Left ventricle myocardium inferior (tissue), 1 donor: Measurements from ENCODE around the gene GRIK1. TPM values are rescaled to one million over a fixed set of nuclear protein-coding genes. Genes with fewer than 3 reads are reported as not detected.

Experiments
- DNase-seq: peaks from one replicate; pipeline ENCODE4 v3.0.0-alpha.2; 2020
- H3K27ac ChIP-seq: fragments of 200-600 bp; replicated peaks from 2 replicates; pipeline ENCODE4 v1.8.0; 2021
- H3K27me3 ChIP-seq: fragments of 200-600 bp; 2 replicates; pipeline ENCODE4 v1.8.0; 2021; ENCODE audit warnings: low read depth
- H3K36me3 ChIP-seq: fragments of 200-600 bp; 2 replicates; pipeline ENCODE4 v1.8.0; 2021
- H3K4me1 ChIP-seq: fragments of 200-600 bp; 2 replicates; pipeline ENCODE4 v1.8.0; 2021
- H3K4me3 ChIP-seq: fragments of 200-600 bp; 2 replicates; pipeline ENCODE4 v1.8.0; 2021; ENCODE audit warnings: mild to moderate bottlenecking, moderate library complexity
- H3K9me3 ChIP-seq: fragments of 200-600 bp; replicated peaks from 2 replicates; pipeline ENCODE4 v1.8.0; 2021
- CTCF ChIP-seq: fragments of 200-600 bp; IDR thresholded peaks from 2 replicates; pipeline ENCODE4 v1.8.0; 2021; ENCODE audit warnings: antibody characterized with exemption, mild to moderate bottlenecking, borderline replicate concordance
- intact Hi-C: fragments of 100-400 bp; cut with micrococcal nuclease; formaldehyde crosslinking; loops from one replicate; pipeline ENCODE4 v1.11.0; 2022
- total RNA-seq: library from RNA; stranded (reverse); fragmentation: NEBNext Ultra II Directional; extraction: Animal tissue kit (Norgen Biotek cat#: 25700); gene quantifications from one replicate; pipeline ENCODE4 v1.2.1, GENCODE V29; 2021
- donor health status: DM: no; HTN: yes; CAD: no; lungs with severe emphysema.

Gene GRIK1
- total RNA-seq, 1 donor from 2014 or later: not detected

- intact Hi-C loops: no loop called here
Measured at GRCh38 chr21:29640080-29640508, 299.7 kb downstream of the GRIK1 start.

GRCh38 chr21:29639366-29640079 lies 300.3 kb downstream of the GRIK1 start:
- no peaks in the 10 kb centered on the region for H3K4me1 ChIP-seq
- no peaks in the 10 kb centered on the region for H3K36me3 ChIP-seq
- H3K4me3 ChIP-seq: no peak overlapping the region
- H3K27ac ChIP-seq: no peak overlapping the region
- no peak for DNase-seq
- no peak for TF ChIP-seq CTCF
- intact Hi-C loops: no loop called here
- no peaks in the 10 kb centered on the region for H3K9me3 ChIP-seq
- H3K27me3 ChIP-seq: no peaks in the 10 kb centered on the region

More at GRCh38 chr21:29640080-29640508, 299.7 kb downstream of the GRIK1 start:
- no peaks in the 10 kb centered on the region for H3K4me1 ChIP-seq
- no peaks in the 10 kb centered on the region for H3K36me3 ChIP-seq
- H3K4me3 ChIP-seq: no peak overlapping the region
- no peak for DNase-seq
- H3K9me3 ChIP-seq: no peaks in the 10 kb centered on the region
- TF ChIP-seq CTCF: no peak
- H3K27me3 ChIP-seq: no peaks in the 10 kb centered on the region
- no peak overlapping the region for H3K27ac ChIP-seq

DNA sequence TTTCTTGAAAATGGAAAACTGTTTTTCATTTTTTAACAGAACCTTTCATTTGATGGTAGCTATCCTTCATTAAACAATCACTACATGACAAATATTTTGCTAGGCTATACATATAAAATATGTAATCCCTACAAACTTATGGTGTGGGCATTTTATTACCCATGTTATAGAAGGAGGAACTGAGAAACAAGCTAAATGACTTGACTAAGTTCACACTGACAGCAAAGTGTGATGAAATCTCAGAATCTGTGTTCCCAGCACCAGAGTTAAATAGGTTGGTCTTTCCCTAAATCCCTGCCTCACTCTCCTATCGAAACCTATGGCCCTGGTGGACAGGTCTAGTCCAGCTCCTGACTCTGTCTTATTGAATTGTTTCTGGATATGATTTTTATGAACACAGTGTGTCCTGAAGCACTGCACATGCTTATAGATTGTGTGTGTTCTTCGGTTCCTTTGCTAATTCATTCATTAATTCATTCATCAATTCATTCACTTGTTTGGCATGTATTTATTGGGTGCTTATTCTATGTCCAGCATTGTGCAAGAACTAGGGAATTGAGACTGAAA lies 301.0 kb downstream of the GRIK1 start:
- no peak overlapping the region for H3K4me3 ChIP-seq
- H3K36me3 ChIP-seq: no peaks in the 10 kb centered on the region
- TF ChIP-seq CTCF: no peak
- H3K27ac ChIP-seq: no peak overlapping the region
- no peak for DNase-seq
- H3K9me3 ChIP-seq: no peaks in the 10 kb centered on the region
- H3K4me1 ChIP-seq: no peaks in the 10 kb centered on the region
- intact Hi-C loops: no loop called here
- no peaks in the 10 kb centered on the region for H3K27me3 ChIP-seq

DNA sequence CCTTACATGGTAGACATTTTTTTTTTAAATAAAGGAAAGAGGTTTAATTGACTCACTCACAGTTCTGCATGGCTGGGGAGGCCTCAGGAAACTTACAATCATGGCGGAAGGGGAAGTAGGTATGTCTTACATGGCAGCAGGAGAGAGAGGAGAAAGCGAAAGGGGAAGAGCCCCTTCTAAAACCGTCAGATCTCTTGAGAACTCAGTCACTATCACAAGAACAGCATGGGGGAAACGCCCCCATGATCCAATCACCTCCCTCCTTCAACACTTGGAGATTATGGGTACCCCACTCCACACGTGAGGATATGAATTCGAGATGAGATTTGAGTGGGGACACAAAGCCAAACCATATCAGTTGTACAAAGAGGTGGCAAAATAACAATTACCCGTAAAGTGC lies 301.7 kb downstream of the GRIK1 start:
- Histone ChIP-seq H3K4me1 (no peaks in the 10 kb centered on the region), H3K36me3 (no peaks in the 10 kb centered on the region), H3K9me3 (no peaks in the 10 kb centered on the region), H3K27me3 (no peaks in the 10 kb centered on the region), H3K27ac (no peak overlapping the region), H3K4me3 (no peak overlapping the region)
- no peak for DNase-seq
- intact Hi-C loops: no loop called here
- no peak for TF ChIP-seq CTCF

DNA sequence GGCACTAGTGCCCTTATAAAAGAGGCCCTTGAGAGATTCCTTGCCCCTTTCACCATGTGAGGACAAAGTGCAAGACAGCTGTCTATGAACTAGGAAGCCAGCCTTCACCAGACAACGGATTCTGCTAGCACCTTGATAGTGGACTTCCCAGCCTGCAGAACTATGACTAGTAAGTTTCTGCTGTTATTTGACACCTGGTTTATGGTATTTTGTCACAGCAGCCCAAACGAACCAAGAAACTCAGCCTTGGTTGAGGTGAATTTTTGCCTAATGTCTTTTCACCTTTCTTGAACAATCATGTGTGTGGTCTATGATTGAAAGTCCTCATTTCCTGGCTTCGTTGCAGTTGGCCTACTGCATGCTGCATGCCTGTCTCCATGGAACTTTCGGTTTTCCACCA lies 302.2 kb downstream of the GRIK1 start:
- no peaks in the 10 kb centered on the region for H3K36me3 ChIP-seq
- DNase-seq: no peak
- intact Hi-C loops: no loop called here
- no peaks in the 10 kb centered on the region for H3K4me1 ChIP-seq
- no peaks in the 10 kb centered on the region for H3K9me3 ChIP-seq
- H3K27ac ChIP-seq: no peak overlapping the region
- no peaks in the 10 kb centered on the region for H3K27me3 ChIP-seq
- no peak overlapping the region for H3K4me3 ChIP-seq
- TF ChIP-seq CTCF: no peak
